ENCODE results near the gene HPN.
"Not testable (repeated sequence)": the region's sequence is repeated elsewhere in the genome, so short reads cannot be mapped to it uniquely, and the experiment has no call there.

HPN gene

DNA sequence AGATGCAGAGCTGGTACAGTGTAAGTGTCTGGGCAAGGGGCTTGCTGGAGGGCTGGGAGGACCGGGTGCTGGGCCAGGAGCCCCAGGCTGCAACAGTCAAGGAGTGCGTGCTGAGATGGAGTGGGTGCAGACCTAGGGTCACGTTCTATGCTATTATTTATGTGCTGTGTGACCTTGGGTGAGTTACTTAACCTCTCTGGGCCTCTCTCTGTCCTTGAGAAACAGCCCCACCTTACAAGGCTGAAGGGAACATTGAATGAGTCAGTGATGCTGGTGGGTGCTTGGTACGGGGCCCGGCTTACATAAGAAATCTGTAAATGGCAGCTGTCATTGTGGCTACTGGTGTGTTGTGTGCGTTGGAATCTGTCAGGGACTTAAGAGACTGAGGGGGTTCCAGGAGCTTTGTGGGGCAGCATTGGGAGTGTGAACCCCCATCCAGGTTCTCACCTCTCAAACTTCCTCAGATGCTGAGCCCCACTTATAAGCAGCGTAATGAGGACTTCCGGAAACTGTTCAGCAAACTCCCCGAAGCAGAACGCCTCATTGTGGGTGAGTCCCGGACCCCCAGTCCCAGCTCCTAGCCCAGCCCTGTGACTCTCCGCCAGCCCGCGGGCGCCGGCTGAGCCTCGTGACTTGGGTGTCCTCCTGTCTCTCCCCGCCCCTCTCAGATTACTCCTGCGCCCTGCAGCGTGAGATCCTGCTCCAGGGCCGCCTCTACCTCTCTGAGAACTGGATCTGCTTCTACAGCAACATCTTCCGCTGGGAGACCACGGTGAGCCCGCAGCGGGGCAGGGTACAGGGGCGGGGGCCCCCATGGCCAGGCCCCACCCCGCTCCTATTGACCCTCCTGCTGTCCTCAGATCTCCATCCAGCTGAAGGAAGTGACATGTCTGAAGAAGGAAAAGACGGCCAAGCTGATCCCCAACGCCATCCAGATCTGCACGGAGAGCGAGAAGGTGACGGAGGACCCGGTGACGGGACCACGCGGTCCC is 31.8 kb upstream of the HPN start:
- no peak for DNase-seq

DNA sequence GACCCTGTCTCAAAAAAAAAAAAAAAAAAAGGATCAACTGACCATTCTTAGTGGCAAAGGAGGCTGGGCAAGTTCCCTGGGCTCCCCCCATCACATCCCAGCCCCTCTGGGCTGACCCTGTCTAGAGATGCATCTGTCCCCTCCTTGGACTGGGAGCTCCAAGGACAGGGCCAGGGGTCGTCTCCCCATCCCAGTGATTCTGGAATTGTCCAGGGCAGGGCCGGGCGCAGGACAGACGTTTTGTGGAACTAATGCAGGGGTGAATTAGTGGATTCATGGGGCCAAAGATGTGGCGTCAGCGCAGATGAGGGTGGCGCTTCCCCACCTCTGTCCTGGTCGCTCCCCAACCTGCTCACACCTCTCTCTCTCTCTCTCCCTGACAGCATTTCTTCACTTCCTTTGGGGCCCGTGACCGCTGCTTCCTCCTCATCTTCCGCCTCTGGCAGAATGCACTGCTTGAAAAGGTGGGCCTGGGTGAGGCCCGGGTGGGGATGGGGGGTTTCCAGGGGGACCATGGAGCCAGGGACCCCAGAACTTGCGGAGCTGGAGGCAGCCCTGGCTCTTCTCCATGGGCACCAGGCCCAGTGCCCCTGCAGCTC is 30.3 kb upstream of the HPN start:
- DNase-seq: no peak

DNA sequence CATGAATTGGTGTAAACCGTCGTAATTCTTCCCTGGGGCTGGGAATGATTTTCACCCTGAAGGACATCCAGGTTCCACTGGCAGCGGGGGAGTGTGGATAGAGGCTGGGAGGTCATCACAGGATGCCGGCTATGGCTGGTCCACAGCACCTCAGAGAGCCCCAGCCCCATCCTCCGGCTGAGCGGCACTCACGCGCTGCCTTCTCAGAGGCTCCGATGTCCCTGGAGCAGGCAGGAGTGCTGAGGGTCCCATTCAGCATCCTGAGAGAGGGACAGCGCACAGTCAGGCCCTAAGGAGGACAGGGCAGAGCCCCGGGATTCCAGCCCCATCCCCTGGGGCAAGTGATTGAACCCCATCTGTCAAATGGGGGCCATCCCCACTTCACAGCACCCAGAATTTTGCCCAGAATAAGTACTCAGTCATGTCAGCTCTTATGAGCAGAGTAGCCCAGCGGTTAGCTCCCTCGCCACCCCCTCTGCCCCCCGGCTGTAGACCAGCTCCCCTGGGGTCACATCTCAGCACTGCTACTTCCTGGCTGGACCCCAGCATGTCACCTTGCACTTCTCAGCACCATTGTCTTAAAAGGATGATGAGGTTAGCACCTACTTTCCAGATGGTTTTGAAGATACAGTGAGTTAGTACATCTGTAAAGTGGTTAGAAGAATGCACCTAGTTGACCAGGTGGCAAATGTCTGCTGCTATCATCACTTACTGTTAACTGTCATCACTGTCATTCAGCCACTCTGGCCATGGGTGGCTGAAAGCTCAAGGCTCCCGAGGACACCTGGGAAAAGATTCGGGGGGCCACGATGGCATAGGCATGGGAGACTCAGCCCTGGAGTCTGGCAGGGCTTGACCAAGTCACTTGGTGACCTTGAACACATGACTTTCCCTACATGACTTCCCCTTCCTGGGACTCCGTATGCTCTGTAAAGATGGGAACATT is 29.5 kb upstream of the HPN start:
- DNase-seq: no peak

DNA sequence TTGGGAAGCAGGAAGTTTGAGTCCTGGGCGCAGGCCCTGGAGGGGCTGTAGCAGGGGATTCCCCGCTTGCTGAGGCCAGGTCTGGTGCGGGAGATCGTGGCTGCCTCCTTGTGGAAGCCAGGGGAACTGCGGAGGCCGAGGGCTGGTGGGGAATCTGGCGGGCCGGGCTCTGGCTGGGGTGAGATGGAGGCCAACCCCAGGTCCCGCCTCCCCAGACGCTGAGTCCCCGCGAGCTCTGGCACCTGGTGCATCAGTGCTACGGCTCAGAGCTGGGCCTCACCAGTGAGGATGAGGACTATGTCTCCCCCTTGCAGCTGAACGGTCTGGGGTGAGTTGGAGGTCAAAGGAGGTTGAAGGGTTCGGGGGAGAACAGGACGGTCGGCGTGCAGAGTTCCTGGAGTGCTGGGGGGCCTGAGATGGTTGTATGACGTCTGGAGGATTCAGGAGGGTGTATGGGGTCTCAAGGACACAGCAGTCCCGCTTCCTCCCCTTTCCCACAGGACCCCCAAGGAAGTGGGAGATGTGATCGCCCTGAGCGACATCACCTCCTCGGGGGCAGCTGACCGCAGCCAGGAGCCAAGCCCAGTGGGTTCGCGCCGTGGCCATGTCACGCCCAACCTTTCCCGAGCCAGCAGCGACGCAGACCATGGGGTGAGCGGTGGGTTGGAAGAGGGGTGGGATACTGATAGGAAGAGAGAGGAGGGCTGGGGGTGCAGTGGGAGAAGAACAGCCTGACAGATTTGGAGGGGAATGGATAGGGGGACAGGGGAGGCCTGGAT is 28.3 kb upstream of the HPN start:
- no peak for DNase-seq

DNA sequence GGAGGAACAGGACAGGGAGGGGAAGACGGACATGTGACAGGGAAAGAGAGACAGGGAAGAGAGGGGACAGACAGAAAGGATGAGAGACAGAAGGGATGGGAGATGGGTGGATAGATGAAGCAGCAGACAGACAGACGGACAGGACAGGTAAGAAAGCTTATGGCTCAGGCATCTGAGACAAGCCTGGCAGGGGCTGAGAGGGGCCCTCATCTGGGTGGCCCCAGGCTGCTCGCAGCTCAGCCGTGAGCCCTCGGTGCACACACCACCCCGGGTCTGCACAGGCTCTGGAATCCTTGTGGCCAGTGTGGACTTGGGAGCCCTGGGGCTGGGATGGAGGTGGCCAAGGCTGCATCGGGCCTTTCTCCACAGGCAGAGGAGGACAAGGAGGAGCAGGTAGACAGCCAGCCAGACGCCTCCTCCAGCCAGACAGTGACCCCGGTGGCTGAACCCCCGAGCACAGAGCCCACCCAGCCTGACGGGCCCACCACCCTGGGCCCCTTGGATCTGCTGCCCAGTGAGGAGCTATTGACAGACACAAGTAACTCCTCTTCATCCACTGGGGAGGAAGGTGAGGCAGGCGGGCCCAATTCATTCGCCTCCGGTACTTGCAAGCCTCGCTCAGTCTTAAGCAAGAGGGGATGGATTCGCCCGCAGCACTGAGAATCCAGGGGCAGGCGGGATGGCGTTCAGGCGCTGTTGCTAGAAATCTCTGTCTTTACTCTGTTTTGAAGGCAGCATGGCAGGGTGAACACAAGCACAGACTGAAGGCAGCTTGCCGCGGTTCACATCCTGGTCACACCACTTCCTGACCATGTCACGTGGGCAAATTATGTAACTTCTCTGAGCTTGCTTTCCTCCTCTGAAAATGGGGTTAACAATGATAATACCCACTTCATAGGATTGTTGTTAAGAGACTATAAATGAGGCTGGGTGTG is 27.4 kb upstream of the HPN start:
- no peak for DNase-seq

DNA sequence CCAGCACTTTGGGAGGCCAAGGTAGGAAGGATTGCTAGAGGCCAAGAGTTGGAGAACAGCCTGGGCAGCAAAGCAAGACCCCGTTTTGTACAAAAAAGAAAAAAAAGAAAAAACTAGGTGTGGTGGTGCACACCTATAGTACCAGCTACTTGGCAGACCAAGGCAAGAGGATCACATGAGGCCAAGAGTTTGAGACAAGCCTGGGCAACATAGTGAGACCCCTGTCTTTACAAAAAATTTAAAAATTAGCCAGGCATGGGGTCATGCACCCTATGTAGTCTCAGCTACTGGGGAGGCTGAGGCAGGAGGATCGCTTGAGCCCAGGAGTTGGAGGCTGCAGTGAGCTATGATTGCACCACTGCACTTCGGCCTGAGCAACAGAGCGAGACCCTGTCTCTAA is 26.7 kb upstream of the HPN start:
- DNase-seq: not testable (repeated sequence)

DNA sequence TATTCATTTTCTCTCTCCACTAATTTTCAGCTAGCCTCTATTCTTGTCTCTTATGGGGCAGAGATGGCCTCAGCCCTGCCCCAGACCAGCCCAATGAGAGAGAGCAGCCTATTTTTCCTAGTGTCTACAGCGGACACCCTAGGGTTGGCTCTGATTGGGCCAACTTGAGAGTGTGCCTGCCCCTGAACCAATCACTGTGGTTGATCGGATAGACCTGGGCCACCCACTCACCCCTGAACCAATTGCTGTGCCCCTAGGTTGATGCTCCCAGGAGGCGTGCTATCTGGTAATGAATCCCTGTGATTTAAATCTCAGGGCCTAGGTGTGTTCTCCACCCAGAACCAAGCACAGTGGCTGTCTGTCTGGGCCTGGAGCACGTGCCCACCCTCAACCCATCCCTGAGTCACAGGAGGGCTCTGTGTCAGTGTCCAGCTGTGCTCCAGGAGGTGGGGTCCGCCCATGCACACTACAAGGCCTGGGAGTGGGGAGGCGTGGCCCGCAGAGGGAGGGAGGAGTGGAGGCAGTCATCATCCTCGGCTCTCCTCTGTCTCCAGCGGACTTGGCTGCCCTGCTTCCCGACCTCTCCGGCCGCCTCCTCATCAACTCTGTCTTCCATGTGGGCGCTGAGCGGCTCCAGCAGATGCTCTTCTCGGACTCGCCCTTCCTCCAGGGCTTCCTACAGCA is 26.1 kb upstream of the HPN start:
- DNase-seq: no peak

DNA sequence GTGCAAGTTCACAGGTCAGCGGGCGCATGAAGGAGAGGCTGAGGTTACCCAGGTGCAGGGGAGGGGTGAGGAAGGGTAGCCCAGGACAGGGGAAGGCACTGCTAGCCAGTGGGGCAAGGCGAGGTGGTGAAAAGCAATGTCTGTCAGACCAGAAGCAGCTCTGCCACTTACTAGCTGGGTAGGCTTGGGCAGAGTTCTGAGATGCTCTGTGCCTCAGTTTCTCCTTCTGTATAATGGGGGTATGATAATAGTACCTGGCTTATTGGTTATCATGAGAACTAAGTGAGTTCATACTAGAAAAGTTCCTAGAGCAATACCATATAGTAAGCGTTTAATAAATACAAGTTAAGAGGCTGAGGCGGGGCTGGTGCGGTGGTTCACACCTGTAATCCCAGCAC is 25.6 kb upstream of the HPN start:
- DNase-seq: no peak

DNA sequence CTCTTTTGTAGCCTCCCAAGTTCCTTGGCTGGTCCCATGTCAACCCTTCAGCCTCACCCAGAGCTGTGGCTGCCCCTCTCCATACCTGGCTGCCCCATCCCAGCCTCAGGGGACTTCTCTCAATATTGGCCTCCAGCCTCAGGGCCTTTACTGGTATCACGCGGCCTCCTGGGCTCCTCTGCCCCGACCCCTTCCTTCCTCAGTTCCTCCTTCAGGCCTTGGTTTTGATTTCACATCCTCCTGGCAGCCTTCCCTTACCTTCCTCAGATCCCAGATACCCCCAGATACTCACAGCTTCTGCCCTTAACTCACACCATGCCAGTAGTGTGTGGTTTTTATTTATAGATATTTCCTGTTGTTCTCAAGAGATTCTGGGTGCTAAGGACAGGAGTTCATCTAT is 24.0 kb upstream of the HPN start:
- DNase-seq: no peak

DNA sequence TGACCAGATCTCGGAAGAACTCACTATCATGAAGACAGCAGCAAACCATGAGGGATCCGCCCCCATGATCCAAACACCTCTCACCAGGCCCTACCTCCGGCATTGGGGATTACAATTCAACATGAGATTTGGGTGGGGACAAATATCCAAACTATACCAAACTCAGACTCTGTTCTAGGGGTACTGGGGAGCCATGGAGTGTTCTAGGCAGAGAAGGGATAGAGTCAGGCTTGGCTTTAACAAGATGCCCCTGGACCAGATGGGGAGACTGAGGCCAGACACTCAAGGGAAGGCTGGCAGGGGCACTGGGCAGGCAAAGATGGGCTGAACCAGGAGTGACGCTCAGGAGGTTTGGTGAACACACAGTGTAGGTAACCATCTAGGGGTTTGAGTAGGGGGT is 23.1 kb upstream of the HPN start:
- no peak for DNase-seq

DNA sequence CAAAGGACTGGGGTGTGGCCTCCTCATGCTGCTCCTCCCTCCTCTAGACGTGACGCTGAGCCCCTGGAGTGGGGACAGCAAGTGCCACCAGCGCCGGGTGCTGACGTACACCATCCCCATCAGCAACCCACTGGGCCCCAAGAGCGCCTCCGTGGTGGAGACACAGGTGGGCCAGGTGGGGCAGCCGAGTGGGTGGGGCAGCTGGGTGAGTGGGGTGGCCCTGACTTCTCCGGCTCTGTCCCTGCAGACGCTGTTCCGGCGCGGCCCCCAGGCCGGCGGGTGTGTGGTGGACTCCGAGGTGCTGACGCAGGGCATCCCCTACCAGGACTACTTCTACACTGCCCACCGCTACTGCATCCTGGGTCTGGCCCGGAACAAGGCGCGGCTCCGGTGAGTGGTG is 22.4 kb upstream of the HPN start:
- no peak for DNase-seq

DNA sequence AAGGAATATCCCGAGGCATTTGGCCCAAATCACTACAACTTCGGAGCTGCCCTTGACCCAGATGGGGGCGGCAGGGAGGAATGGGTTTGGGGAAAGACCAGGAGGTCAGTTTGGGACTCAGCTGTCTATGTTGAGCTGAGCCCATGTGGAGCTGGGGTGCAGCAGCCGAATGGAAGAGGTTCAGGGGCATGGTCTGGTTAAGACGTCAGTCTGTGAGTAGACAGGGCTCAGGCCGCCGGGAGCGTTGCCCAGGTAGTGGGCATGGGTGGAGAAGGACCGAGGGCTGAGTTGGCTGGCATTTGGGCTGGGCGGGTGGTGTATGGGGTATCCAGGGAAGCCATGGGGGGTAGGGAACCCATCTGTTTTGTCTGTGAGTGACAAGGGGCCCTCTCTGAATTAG is 20.5 kb upstream of the HPN start:
- DNase-seq: no peak

DNA sequence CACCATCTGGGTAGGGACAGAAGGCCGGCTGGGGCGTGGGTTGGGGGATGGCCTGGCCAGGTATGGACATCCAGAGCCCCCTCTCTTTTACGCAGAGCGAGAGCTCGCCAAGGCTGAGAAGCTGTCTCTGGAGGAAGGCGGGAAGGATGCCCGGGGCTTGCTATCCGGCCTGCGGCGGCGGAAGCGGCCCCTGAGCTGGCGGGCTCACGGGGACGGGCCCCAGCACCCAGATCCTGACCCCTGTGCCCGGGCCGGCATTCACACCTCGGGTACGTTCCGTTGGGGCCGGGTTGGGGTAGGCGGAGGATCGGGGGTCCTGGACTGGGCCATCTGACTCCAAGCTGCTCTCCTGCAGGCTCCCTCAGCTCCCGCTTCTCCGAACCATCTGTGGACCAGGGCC is 19.9 kb upstream of the HPN start:
- no peak for DNase-seq

DNA sequence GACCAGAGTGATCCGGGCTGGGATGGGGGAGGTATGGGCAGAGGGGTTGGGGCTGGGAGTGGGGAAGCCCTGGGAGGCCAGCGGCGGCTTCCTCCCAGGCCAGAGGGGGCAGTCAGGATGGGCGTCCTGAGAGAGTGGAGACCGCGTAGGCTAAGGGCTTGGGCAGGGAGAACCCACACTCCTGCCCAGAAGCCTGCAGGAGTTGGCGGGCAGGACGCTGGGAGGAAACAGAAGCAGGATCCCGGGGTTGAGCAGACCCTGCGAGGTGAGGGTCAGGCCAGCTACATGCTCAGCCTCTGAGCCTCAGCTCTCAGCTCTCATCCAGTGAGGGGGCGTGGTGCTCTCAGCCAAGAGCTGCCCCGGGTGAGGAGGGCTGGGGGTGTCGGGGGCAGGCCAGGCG is 19.1 kb upstream of the HPN start:
- DNase-seq: no peak

DNA sequence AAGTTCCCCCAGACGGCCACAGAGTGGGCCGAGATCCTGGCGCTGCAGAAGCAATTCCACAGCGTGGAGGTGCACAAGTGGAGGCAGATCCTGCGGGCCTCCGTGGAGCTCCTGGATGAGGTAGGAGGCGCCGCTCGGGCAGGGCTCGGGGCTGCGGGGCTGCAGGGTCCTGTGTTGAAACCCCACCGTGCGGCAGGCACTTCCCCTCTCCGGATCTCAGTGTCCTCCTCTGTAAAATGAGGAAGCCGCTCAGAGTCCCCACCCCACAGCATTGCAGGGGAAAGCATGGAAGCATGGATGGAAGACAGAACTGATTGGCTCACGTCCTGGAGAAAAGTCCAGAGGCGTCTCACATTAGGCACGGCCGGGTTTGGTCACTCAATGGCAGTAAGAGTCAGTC is 18.1 kb upstream of the HPN start:
- DNase-seq: no peak

DNA sequence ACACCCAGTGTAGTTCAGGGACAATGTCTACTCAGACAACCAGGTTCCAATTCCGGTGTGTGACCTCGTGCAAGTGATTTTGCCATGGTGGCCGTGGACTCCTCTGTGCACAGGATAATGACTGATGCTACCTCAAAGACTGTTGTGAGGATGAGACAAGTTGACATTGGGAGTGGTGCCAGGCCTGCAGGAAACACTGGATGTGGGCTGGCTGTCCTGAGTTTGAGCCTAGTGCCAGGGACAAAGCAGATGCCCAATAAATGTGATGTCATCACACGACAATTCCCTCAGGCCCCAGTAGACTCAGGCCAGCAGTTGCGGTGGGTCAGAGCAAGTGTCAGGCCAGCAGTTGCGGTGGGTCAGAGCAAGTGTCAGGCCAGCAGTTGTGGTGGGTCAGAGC is 17.4 kb upstream of the HPN start:
- no peak for DNase-seq

DNA sequence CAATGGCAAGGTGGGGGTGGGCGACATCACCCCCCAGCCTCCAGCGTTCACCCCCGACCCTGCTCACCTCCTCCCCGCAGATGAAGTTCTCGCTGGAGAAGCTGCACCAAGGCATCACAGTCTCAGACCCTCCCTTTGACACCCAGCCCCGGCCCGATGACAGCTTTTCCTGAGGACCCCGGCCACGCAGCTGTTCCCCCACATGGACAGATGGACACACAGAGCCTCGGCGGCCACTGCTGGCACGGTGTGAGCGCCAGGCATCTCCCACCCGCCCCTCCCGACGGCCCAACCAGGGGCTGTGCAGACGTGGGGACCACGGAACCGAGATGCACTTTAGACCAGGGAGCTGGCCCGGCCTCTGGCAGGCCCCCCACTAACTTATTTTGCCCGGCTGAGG is 15.6 kb upstream of the HPN start:
- DNase-seq: no peak

DNA sequence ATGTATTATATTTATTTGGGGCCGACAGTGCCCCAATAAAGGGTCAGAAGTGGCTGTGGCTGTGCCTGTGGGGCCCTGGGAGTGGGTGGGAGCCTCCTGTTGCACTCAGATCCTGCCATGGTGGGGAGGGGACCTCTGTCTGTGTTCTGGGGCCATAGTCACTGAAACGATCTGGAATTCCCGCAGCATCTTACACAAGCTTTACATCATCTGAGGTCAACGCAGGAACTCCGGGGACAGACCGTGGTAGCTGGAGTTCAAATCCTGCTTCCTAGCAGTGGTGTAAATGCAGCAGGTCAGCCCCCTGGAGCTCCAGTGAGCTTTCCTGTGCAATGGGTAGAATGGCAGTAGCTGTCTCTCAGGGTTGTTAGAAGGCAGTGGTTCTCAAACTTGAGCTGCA is 15.1 kb upstream of the HPN start:
- no peak for DNase-seq

DNA sequence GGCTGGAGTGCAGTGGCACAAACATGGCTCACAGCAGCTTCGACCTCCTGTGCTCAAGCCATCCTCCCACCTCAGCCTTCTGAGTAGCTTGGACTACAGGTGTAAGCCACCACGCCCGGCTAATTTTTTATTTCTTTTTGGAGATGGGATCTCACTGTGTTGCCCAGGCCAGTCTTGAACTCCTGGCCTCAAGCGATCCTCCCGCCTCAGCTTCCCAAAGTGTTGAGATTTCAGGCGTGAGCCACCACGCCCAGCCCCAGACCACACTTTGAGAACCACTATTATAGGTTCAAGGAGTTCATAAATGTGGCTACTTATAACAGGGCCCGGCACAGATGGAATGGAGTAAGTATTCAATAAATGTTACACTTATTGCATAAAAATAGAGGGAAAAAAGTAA is 14.5 kb upstream of the HPN start:
- DNase-seq: no peak

DNA sequence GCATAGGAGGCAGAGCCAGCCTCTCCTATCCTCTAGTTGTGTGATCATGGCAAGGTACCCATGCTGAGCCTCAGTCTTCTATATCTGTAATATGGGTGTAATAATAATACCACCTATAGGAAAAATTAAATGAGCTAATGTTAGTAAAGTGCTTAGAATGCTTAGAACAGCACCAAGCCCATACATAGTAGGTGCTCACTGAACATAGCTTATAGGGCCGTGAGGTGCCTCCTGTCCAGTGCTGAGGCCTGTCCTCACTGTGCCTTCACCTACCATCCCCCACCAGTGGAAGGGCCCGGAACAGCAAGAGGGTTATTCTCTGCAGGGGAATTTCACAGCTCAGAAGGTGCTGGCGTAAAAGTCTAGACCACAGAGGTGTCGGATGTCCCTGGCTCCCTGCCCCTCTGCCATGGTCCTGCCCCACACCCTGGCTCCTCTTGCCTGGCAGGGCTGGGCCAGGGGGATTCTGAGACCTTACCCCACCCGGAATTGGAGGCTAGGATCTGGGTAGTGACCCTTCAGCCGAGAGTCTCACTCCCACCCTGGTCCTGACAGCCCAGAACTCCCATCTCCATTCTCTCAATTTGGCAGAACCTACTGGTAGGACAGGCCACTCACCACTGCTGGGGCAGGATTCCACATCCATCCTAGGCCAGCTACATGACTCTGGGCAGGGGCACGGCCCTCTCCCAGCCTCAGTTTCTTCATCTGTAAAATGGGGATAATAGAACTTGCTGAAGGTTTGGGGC is 13.5 kb upstream of the HPN start:
- no peak for DNase-seq
